Tibial nerve (tissue), 4 donors: Measurements from ENCODE around the gene NIT1. TPM values are rescaled to one million over a fixed set of nuclear protein-coding genes. Genes with fewer than 3 reads are reported as not detected.
A peak's percentile ranks its signal among the peaks of the same experiment; 100 is the strongest.

ENCODE experiments used
- DNase-seq, 2 donors: peaks; one replicate each; pipeline ENCODE4 v3.0.0-alpha.2; 2019; ENCODE audit warnings: low spot score in 2 of 2
- H3K27ac ChIP-seq, 4 donors: fragments of 200-600 bp; sonication (generic) in 3 of 4; one replicate each; pipeline ENCODE4 v1.5.1; 2017 to 2019; ENCODE audit warnings: mild to moderate bottlenecking in 1 of 4
- H3K27me3 ChIP-seq, 2 donors: fragments of 200-600 bp; sonication (generic) in 1 of 2; one replicate each; pipeline versions ENCODE4 v1.5.1 to v1.6.0; 2017 to 2019
- H3K36me3 ChIP-seq, 3 donors: fragments of 200-600 bp; sonication (generic); one replicate each; pipeline ENCODE4 v1.5.1; 2018 to 2019
- H3K4me1 ChIP-seq, 4 donors: fragments of 200-600 bp; sonication (generic) in 3 of 4; one replicate each; pipeline ENCODE4 v1.5.1; 2017 to 2019
- H3K4me3 ChIP-seq, 4 donors: fragments of 200-600 bp; sonication (generic) in 3 of 4; one replicate each; pipeline ENCODE4 v1.5.1; 2017 to 2019; ENCODE audit warnings: mild to moderate bottlenecking in 1 of 4, moderate library complexity in 1 of 4
- H3K9me3 ChIP-seq, 4 donors: fragments of 200-600 bp; sonication (generic) in 3 of 4; one replicate each; pipeline ENCODE4 v1.5.1; 2017 to 2019
- CTCF ChIP-seq, 5 experiments: fragments of 200-600 bp in 3 of 5; fragments of 450-650 bp in 2 of 5; sonication (generic) in 3 of 5; IDR thresholded peaks; one replicate each; pipeline ENCODE4 v1.5.1; 2016 to 2019; ENCODE audit warnings: antibody characterized with exemption in 5 of 5, mild to moderate bottlenecking in 3 of 5, moderate library complexity in 2 of 5
- EP300 ChIP-seq, 2 donors: sonication (generic); formaldehyde crosslinking; IDR thresholded peaks; one replicate each; pipeline ENCODE4 v1.6.1; 2017; ENCODE audit warnings: antibody characterized with exemption in 2 of 2, mild to moderate bottlenecking in 1 of 2
- POLR2A ChIP-seq, 2 donors: fragments of 450-650 bp; IDR thresholded peaks; one replicate each; pipeline ENCODE4 v1.6.1; 2017; ENCODE audit warnings: antibody characterized with exemption in 2 of 2, mild to moderate bottlenecking in 2 of 2, moderate library complexity in 2 of 2
- WGBS, 2 donors: methylation state at CpG; one replicate each; pipeline ENCODE4 v1.1.5; 2018; 5-methylcytosine and 5-hydroxymethylcytosine counted together
- total RNA-seq, 4 donors: library from RNA; depleted of rRNA; stranded (reverse); fragments of >200 nt; gene quantifications; one replicate each; pipeline ENCODE4 v1.1.0, GENCODE V29; 2016

Gene NIT1
- total RNA-seq, 4 donors from 2014 or later: 26.4 to 43.0 (median 32.9) TPM

- Histone ChIP-seq H3K27ac (peak overlapping the region in 3 of 4 donors; percentile 93 to 98 (median 98)), H3K36me3 (peaks cover 0 to 45% (median 0%) of the 10 kb centered on the region in 3 donors), H3K27me3 (no peaks in the 10 kb centered on the region), H3K4me3 (peak overlapping the region in 2 of 4 donors; percentile 68 to 94), H3K4me1 (peaks cover 0 to 57% (median 35%) of the 10 kb centered on the region in 4 donors), H3K9me3 (no peaks in the 10 kb centered on the region)
- DNase-seq: no peak
- TF ChIP-seq EP300 (IDR thresholded peaks at IDR 0.05) (no peak), CTCF (IDR thresholded peaks at IDR 0.05) (peak in 3 of 5 experiments; percentile 18 to 36 (median 31))
- WGBS, 2 donors: 42 to 50% methylated on average over 10 of the region's 10 CpGs
Observed at GRCh38 chr1:161119092-161119903, 1.4 kb downstream of the NIT1 start.

- TF ChIP-seq POLR2A (IDR thresholded peaks at IDR 0.05) (no peak), CTCF (IDR thresholded peaks at IDR 0.05) (no peak), EP300 (IDR thresholded peaks at IDR 0.05) (no peak)
- peaks cover 0 to 64% (median 0%) of the 10 kb centered on the region in 3 donors for H3K36me3 ChIP-seq
- WGBS, 2 donors: 83 to 86% methylated on average over 3 of the region's 3 CpGs
Observed at GRCh38 chr1:161121042-161121650, 3.2 kb downstream of the NIT1 start.

GRCh38 chr1:161121834-161122233 lies 3.9 kb downstream of the NIT1 start:
- TF ChIP-seq CTCF (IDR thresholded peaks at IDR 0.05) (no peak), EP300 (IDR thresholded peaks at IDR 0.05) (no peak), POLR2A (IDR thresholded peaks at IDR 0.05) (no peak)
- Histone ChIP-seq H3K4me3 (no peak overlapping the region), H3K4me1 (peaks cover 0 to 33% (median 21%) of the 10 kb centered on the region in 4 donors), H3K27me3 (no peaks in the 10 kb centered on the region), H3K9me3 (no peaks in the 10 kb centered on the region), H3K27ac (no peak overlapping the region), H3K36me3 (peaks cover 0 to 70% (median 0%) of the 10 kb centered on the region in 3 donors)
- WGBS, 2 donors: 64 to 75% methylated on average over 4 of the region's 4 CpGs
- DNase-seq: no peak

More at GRCh38 chr1:161121042-161121650, 3.2 kb downstream of the NIT1 start:
- H3K27ac ChIP-seq: peak overlapping the region in 1 of 4 donors; percentile 16
- H3K9me3 ChIP-seq: no peaks in the 10 kb centered on the region
- no peak for DNase-seq
- no peak overlapping the region for H3K4me3 ChIP-seq
- peaks cover 0 to 38% (median 28%) of the 10 kb centered on the region in 4 donors for H3K4me1 ChIP-seq
- H3K27me3 ChIP-seq: no peaks in the 10 kb centered on the region

GRCh38 chr1:161122967-161123366 lies 5.1 kb downstream of the NIT1 start:
- Histone ChIP-seq H3K4me1 (peaks cover 0 to 41% (median 23%) of the 10 kb centered on the region in 4 donors), H3K36me3 (peaks cover 0 to 82% (median 0%) of the 10 kb centered on the region in 3 donors), H3K9me3 (no peaks in the 10 kb centered on the region), H3K4me3 (no peak overlapping the region), H3K27ac (no peak overlapping the region), H3K27me3 (no peaks in the 10 kb centered on the region)
- no peak for DNase-seq
- 84 to 86% methylated on average over 6 of the region's 6 CpGs for whole genome bisulfite sequencing, 2 donors
- no peak for TF ChIP-seq POLR2A (IDR thresholded peaks at IDR 0.05)
- TF ChIP-seq CTCF (IDR thresholded peaks at IDR 0.05): no peak

- no peak for DNase-seq
- no peak for TF ChIP-seq POLR2A (IDR thresholded peaks at IDR 0.05)
- no peak for TF ChIP-seq CTCF (IDR thresholded peaks at IDR 0.05)
- TF ChIP-seq EP300 (IDR thresholded peaks at IDR 0.05): no peak
- H3K9me3 ChIP-seq: no peaks in the 10 kb centered on the region
- H3K4me3 ChIP-seq: no peak overlapping the region
- peaks cover 0 to 51% (median 21%) of the 10 kb centered on the region in 4 donors for H3K4me1 ChIP-seq
- H3K27ac ChIP-seq: peak overlapping the region in 1 of 4 donors; percentile 29
- H3K27me3 ChIP-seq: no peaks in the 10 kb centered on the region
- peaks cover 0 to 72% (median 13%) of the 10 kb centered on the region in 3 donors for H3K36me3 ChIP-seq
- 76 to 90% methylated on average over 2 of the region's 2 CpGs for WGBS, 2 donors
Observed at GRCh38 chr1:161127649-161128048, 9.7 kb downstream of the NIT1 start.
